BLaER1 (cell line): Measurements from ENCODE around the gene OR2L3.

Experiments
- H3K27ac ChIP-seq: shearing (Covaris generic); formaldehyde crosslinking; 2 replicates; pipeline ENCODE4 v1.8.1; 2022
- H3K27me3 ChIP-seq: shearing (Covaris generic); formaldehyde crosslinking; 2 replicates; pipeline ENCODE4 v1.8.1; 2022
- H3K36me3 ChIP-seq: shearing (Covaris generic); formaldehyde crosslinking; 2 replicates; pipeline ENCODE4 v1.8.1; 2022
- H3K4me1 ChIP-seq: shearing (Covaris generic); formaldehyde crosslinking; 2 replicates; pipeline ENCODE4 v1.8.1; 2022
- H3K4me2 ChIP-seq: shearing (Covaris generic); formaldehyde crosslinking; 2 replicates; pipeline ENCODE4 v1.8.1; 2022
- H3K4me3 ChIP-seq: shearing (Covaris generic); formaldehyde crosslinking; 2 replicates; pipeline ENCODE4 v1.8.1; 2022
- H3K9ac ChIP-seq: shearing (Covaris generic); formaldehyde crosslinking; 2 replicates; pipeline ENCODE4 v1.8.1; 2022
- H3K9me3 ChIP-seq: shearing (Covaris generic); formaldehyde crosslinking; 2 replicates; pipeline ENCODE4 v1.8.1; 2022
- H4K20me1 ChIP-seq: shearing (Covaris generic); formaldehyde crosslinking; 2 replicates; pipeline ENCODE4 v1.8.1; 2022
- Cebpa-rat ChIP-seq: shearing (Covaris generic); IDR thresholded peaks from 2 replicates; pipeline ENCODE4 v1.8.1; 2022

The OR2L3 gene, protein sequence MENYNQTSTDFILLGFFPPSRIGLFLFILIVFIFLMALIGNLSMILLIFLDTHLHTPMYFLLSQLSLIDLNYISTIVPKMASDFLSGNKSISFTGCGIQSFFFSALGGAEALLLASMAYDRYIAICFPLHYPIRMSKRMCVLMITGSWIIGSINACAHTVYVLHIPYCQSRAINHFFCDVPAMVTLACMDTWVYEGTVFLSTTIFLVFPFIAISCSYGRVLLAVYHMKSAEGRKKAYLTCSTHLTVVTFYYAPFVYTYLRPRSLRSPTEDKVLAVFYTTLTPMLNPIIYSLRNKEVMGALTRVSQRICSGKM

GRCh38 chr1:248046536-248046935 is at the start of gene OR2L3:
TSS of gene OR2L3 (plus strand) at chr1:248046836. CDS start at chr1:248060682, 13,846 bp downstream.
- Histone ChIP-seq H3K9me3 (no peaks in the 10 kb centered on the region), H4K20me1 (no peaks in the 10 kb centered on the region), H3K9ac (no peak within 1 kb of the TSS), H3K4me1 (no peaks in the 10 kb centered on the region), H3K36me3 (no peaks in the 10 kb centered on the region), H3K4me3 (no peak within 1 kb of the TSS), H3K27me3 (no peaks in the 10 kb centered on the region), H3K4me2 (no peak within 1 kb of the TSS), H3K27ac (no peak within 1 kb of the TSS)
- no peak for TF ChIP-seq Cebpa-rat

DNA sequence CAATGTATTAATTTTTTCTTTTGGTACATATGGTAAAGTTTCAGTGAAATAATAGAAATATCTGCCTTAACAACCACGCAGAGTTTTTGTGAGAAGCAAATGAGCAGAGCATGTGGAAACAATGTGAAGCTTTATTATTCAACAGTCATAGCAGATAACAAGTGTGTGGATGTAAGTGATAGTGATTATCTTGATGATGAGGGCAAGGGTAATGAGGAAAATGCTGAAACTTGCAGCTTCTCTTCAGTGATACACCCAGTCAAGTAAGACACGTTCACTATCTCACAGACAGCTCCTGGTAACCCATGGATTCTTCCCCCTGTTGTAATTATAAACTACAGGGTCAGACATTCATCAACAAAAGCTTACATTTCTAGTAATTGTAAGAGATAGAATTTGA is 47.8 kb upstream of the OR2L3 start:
- TF ChIP-seq Cebpa-rat: no peak
- Histone ChIP-seq H3K4me3 (no peak overlapping the region), H3K4me1 (no peaks in the 10 kb centered on the region), H3K4me2 (no peak overlapping the region), H3K9ac (no peak overlapping the region), H3K36me3 (no peaks in the 10 kb centered on the region), H4K20me1 (no peaks in the 10 kb centered on the region), H3K9me3 (no peaks in the 10 kb centered on the region), H3K27me3 (no peaks in the 10 kb centered on the region), H3K27ac (no peak overlapping the region)

- no peaks in the 10 kb centered on the region for H3K9me3 ChIP-seq
- H3K4me1 ChIP-seq: no peaks in the 10 kb centered on the region
- no peaks in the 10 kb centered on the region for H4K20me1 ChIP-seq
- H3K27ac ChIP-seq: no peak overlapping the region
- no peak overlapping the region for H3K4me2 ChIP-seq
- H3K4me3 ChIP-seq: no peak overlapping the region
- H3K36me3 ChIP-seq: no peaks in the 10 kb centered on the region
- no peaks in the 10 kb centered on the region for H3K27me3 ChIP-seq
- TF ChIP-seq Cebpa-rat: no peak
- H3K9ac ChIP-seq: no peak overlapping the region
Measured at GRCh38 chr1:248000169-248000568, 46.5 kb upstream of the OR2L3 start.

DNA sequence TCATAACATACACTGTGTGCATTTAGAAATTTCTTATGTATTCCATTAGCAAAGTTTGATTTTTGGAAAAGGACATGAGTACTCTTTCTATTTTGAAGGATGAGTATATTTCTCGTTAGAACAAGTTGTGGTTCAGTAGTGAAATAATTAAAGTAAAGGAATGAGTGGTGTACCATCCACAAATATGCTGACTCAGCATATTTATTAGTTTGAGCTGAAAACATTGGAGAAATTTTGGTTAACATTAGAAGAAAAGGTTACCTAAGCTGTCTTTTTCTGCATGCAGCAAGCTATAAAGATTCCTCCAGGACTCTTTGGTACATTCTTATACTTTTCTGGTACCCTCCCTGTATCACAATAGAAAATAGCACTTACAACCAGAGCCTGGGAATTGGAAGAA is 38.9 kb upstream of the OR2L3 start:
- no peak for TF ChIP-seq Cebpa-rat
- Histone ChIP-seq H3K9ac (no peak overlapping the region), H3K9me3 (peaks cover 15% of the 10 kb centered on the region), H3K27me3 (no peaks in the 10 kb centered on the region), H3K4me1 (no peaks in the 10 kb centered on the region), H3K36me3 (no peaks in the 10 kb centered on the region), H4K20me1 (no peaks in the 10 kb centered on the region), H3K4me2 (no peak overlapping the region), H3K27ac (no peak overlapping the region), H3K4me3 (no peak overlapping the region)

DNA sequence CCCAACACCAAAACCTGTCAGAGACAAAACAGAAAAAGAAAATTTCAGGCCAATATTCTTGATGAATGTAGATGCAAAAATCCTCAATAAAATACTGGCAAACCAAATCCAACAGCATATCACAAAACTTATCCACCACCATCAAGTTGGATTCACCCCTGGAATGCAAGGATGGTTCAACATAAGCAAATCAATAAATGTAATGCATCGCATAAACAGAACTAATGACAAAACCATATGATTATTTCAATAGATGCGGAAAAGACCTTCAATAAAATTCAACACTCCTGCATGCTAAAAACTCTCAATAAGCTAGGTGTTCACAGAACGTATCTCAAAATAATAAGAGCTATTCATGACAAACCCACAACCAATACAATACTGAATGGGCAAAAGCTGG is 37.0 kb upstream of the OR2L3 start:
- no peak overlapping the region for H3K4me3 ChIP-seq
- TF ChIP-seq Cebpa-rat: no peak
- H3K27me3 ChIP-seq: no peaks in the 10 kb centered on the region
- H3K27ac ChIP-seq: no peak overlapping the region
- H3K4me2 ChIP-seq: no peak overlapping the region
- H3K9ac ChIP-seq: no peak overlapping the region
- H4K20me1 ChIP-seq: no peaks in the 10 kb centered on the region
- no peaks in the 10 kb centered on the region for H3K4me1 ChIP-seq
- H3K9me3 ChIP-seq: peaks cover 15% of the 10 kb centered on the region
- H3K36me3 ChIP-seq: no peaks in the 10 kb centered on the region

GRCh38 chr1:248013229-248013710 is 33.4 kb upstream of the OR2L3 start, which contains the start of gene OR2L5:
TSS of gene OR2L5 (plus strand) at chr1:248013660. CDS start at chr1:248021948, 8,288 bp downstream.
- Histone ChIP-seq H3K27ac (no peak within 1 kb of the TSS), H3K9ac (no peak within 1 kb of the TSS), H3K4me1 (no peaks in the 10 kb centered on the region), H3K36me3 (no peaks in the 10 kb centered on the region), H3K27me3 (no peaks in the 10 kb centered on the region), H4K20me1 (no peaks in the 10 kb centered on the region), H3K4me3 (no peak within 1 kb of the TSS), H3K4me2 (no peak within 1 kb of the TSS), H3K9me3 (peaks cover 15% of the 10 kb centered on the region)
- TF ChIP-seq Cebpa-rat: no peak

DNA sequence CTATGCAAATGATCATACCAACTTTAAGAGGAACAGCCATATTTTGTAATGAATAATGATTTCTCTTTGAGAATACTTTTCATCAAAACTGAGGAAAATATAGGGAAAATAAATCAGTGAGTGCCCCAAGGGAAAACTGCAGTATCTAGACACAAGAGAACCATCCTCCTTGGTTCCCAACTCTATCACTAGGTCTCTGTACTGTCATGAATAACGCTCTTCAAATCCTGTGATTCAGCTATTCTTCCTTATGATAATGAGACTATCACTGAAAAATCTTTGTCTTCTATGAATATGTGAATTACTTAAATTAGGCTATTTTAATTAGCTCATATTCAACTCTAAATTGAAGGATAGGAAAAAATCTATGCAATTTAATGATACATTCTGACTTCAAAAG is 30.8 kb upstream of the OR2L3 start:
- no peak overlapping the region for H3K27ac ChIP-seq
- H3K4me1 ChIP-seq: no peaks in the 10 kb centered on the region
- TF ChIP-seq Cebpa-rat: no peak
- no peaks in the 10 kb centered on the region for H4K20me1 ChIP-seq
- H3K9ac ChIP-seq: no peak overlapping the region
- no peak overlapping the region for H3K4me2 ChIP-seq
- H3K9me3 ChIP-seq: 0 out of 2 replicates have a peak, but pooled peaks cover 4% of the 10 kb centered on the region
- H3K36me3 ChIP-seq: no peaks in the 10 kb centered on the region
- no peaks in the 10 kb centered on the region for H3K27me3 ChIP-seq
- H3K4me3 ChIP-seq: no peak overlapping the region

- Histone ChIP-seq H3K4me1 (no peaks in the 10 kb centered on the region), H3K36me3 (no peaks in the 10 kb centered on the region)
- no peak for TF ChIP-seq Cebpa-rat
Measured at GRCh38 chr1:248029770-248030169, 16.9 kb upstream of the OR2L3 start, which contains the start of gene OR2L2. TSS of gene OR2L2 (plus strand) at chr1:248030070. CDS start at chr1:248038268, 8,198 bp downstream.

GRCh38 chr1:248045209-248045608 is 1.4 kb upstream of the OR2L3 start:
- no peak overlapping the region for H3K4me2 ChIP-seq
- no peak overlapping the region for H3K9ac ChIP-seq
- no peak for TF ChIP-seq Cebpa-rat
- no peaks in the 10 kb centered on the region for H3K4me1 ChIP-seq
- H3K4me3 ChIP-seq: no peak overlapping the region
- H3K27me3 ChIP-seq: no peaks in the 10 kb centered on the region
- H3K27ac ChIP-seq: no peak overlapping the region
- no peaks in the 10 kb centered on the region for H3K36me3 ChIP-seq
- no peaks in the 10 kb centered on the region for H3K9me3 ChIP-seq
- H4K20me1 ChIP-seq: no peaks in the 10 kb centered on the region

More at GRCh38 chr1:248029770-248030169, 16.9 kb upstream of the OR2L3 start, which contains the start of gene OR2L2:
- no peaks in the 10 kb centered on the region for H3K27me3 ChIP-seq
- no peaks in the 10 kb centered on the region for H4K20me1 ChIP-seq
- no peak within 1 kb of the TSS for H3K27ac ChIP-seq
- no peak within 1 kb of the TSS for H3K4me2 ChIP-seq
- H3K9ac ChIP-seq: no peak within 1 kb of the TSS
- no peak within 1 kb of the TSS for H3K4me3 ChIP-seq
- peaks cover 24% of the 10 kb centered on the region for H3K9me3 ChIP-seq

- Histone ChIP-seq H3K4me1 (no peaks in the 10 kb centered on the region), H3K4me2 (no peak overlapping the region), H3K4me3 (no peak overlapping the region), H3K36me3 (no peaks in the 10 kb centered on the region), H3K9me3 (no peaks in the 10 kb centered on the region), H3K27ac (no peak overlapping the region), H3K27me3 (no peaks in the 10 kb centered on the region), H3K9ac (no peak overlapping the region), H4K20me1 (no peaks in the 10 kb centered on the region)
- TF ChIP-seq Cebpa-rat: no peak
Measured at GRCh38 chr1:248047008-248047407, 372 bp downstream of the OR2L3 start.
